Esophagus squamous epithelium (tissue), 4 donors: Measurements from ENCODE around the gene RCAN2.

Source experiments
- POLR2A ChIP-seq, 4 donors: fragments of 450-650 bp; IDR thresholded peaks; one replicate each; pipeline ENCODE4 v1.6.1; 2017; ENCODE audit warnings: antibody characterized with exemption in 4 of 4, mild to moderate bottlenecking in 4 of 4, moderate library complexity in 3 of 4
- TF ChIP-seq, protein P1 (sequence below), 6 experiments: fragments of 450-650 bp in 4 of 6; fragments of 200-600 bp in 2 of 6; sonication (generic) in 2 of 6; IDR thresholded peaks; one replicate each; pipeline ENCODE4 v1.5.1; 2016 to 2019; ENCODE audit warnings: antibody characterized with exemption in 6 of 6, mild to moderate bottlenecking in 4 of 6, moderate library complexity in 4 of 6

GRCh38 chr6:46323312-46323965, 167.8 kb downstream of the RCAN2 start:
- TF ChIP-seq, protein P1, sequence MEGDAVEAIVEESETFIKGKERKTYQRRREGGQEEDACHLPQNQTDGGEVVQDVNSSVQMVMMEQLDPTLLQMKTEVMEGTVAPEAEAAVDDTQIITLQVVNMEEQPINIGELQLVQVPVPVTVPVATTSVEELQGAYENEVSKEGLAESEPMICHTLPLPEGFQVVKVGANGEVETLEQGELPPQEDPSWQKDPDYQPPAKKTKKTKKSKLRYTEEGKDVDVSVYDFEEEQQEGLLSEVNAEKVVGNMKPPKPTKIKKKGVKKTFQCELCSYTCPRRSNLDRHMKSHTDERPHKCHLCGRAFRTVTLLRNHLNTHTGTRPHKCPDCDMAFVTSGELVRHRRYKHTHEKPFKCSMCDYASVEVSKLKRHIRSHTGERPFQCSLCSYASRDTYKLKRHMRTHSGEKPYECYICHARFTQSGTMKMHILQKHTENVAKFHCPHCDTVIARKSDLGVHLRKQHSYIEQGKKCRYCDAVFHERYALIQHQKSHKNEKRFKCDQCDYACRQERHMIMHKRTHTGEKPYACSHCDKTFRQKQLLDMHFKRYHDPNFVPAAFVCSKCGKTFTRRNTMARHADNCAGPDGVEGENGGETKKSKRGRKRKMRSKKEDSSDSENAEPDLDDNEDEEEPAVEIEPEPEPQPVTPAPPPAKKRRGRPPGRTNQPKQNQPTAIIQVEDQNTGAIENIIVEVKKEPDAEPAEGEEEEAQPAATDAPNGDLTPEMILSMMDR (IDR thresholded peaks at IDR 0.05), result no peak
- TF ChIP-seq POLR2A (IDR thresholded peaks at IDR 0.05), result no peak
